Measurements from ENCODE around the gene DPAGT1. TPM values are rescaled to one million over a fixed set of nuclear protein-coding genes. Genes with fewer than 3 reads are reported as not detected.

Gene DPAGT1
- total RNA-seq, 1 donor from 2014 or later, result 41.2 TPM

DNA sequence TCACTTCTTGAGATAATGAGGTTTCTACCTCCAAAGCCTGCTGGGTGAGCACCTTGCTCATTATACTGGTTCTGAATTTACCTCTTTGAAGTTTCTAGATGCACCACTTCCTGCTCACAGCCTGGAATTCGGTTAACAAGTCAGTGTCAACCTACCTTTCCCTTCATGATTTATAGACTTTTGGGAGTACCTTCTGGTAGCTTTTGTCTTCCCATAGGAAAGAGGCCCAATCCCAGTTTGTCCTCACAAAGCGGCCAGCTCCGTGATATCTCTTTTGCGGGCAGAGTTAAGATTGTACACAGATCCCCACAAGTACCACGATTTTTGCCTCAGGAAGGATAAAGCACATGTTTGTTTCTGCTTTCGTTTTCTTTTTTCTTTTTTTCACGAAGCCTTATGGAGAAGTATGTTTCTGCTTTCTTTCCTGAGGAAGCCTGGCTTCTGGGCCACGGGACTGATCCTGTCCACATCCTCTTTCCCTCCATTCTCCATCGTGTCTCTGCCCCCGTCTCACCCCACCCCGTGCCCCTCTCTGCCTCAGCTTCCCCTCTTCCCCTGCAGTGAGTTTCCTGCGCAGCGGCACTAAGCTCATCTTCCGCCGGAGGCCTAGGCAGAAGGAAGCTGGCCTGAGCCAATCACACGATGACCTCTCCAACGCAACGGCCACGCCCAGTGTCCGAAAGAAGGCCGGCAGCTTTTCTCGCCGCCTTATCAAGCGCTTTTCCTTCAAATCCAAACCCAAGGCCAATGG, 14.0 kb upstream of the DPAGT1 start:
- H3K27ac Mint-ChIP-seq (ENCODE audit: unreplicated experiment), result no peak overlapping the region
- DNase-seq (ENCODE audit: low spot score), result no peak
- H3K4me1 Mint-ChIP-seq (ENCODE audit: low read depth), result peaks cover 5% of the 10 kb centered on the region
- peaks cover 18% of the 10 kb centered on the region for H3K36me3 Mint-ChIP-seq (ENCODE audit: low read depth)
- no peak overlapping the region for H3K4me3 Mint-ChIP-seq (ENCODE audit: unreplicated experiment)
- H3K9me3 Mint-ChIP-seq (ENCODE audit: low read depth), result no peaks in the 10 kb centered on the region
- TF ChIP-seq, protein P1, sequence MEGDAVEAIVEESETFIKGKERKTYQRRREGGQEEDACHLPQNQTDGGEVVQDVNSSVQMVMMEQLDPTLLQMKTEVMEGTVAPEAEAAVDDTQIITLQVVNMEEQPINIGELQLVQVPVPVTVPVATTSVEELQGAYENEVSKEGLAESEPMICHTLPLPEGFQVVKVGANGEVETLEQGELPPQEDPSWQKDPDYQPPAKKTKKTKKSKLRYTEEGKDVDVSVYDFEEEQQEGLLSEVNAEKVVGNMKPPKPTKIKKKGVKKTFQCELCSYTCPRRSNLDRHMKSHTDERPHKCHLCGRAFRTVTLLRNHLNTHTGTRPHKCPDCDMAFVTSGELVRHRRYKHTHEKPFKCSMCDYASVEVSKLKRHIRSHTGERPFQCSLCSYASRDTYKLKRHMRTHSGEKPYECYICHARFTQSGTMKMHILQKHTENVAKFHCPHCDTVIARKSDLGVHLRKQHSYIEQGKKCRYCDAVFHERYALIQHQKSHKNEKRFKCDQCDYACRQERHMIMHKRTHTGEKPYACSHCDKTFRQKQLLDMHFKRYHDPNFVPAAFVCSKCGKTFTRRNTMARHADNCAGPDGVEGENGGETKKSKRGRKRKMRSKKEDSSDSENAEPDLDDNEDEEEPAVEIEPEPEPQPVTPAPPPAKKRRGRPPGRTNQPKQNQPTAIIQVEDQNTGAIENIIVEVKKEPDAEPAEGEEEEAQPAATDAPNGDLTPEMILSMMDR (IDR thresholded peaks at IDR 0.05), result no peak
- no peaks in the 10 kb centered on the region for H3K27me3 Mint-ChIP-seq (ENCODE audit: low read depth)

DNA sequence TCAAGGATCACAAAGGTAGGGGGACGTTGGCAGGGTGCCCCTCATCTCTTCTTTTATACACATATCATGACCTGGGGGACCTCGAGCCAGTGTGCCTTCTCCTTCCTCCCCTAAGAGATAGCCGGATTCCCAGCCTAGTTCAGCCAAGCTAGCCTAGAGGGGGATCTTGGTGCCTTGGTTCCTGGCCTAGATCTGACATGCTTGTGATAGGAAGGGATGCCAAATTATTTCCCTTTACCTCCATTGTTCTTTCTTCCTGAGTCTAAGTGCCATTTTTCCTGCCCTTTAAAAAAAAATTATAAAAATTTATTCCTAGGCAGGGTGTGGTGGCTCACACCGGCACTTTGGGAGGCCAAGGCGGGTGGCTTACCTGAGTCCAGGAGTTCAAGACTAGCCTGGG, 12.7 kb upstream of the DPAGT1 start:
- no peaks in the 10 kb centered on the region for H3K27me3 Mint-ChIP-seq (ENCODE audit: low read depth)
- peaks cover 18% of the 10 kb centered on the region for H3K36me3 Mint-ChIP-seq (ENCODE audit: low read depth)
- no peak for DNase-seq (ENCODE audit: low spot score)
- no peak overlapping the region for H3K4me3 Mint-ChIP-seq (ENCODE audit: unreplicated experiment)
- peaks cover 4% of the 10 kb centered on the region for H3K4me1 Mint-ChIP-seq (ENCODE audit: low read depth)
- H3K27ac Mint-ChIP-seq (ENCODE audit: unreplicated experiment), result no peak overlapping the region
- TF ChIP-seq, protein P1 (IDR thresholded peaks at IDR 0.05), result no peak
- no peaks in the 10 kb centered on the region for H3K9me3 Mint-ChIP-seq (ENCODE audit: low read depth)

DNA sequence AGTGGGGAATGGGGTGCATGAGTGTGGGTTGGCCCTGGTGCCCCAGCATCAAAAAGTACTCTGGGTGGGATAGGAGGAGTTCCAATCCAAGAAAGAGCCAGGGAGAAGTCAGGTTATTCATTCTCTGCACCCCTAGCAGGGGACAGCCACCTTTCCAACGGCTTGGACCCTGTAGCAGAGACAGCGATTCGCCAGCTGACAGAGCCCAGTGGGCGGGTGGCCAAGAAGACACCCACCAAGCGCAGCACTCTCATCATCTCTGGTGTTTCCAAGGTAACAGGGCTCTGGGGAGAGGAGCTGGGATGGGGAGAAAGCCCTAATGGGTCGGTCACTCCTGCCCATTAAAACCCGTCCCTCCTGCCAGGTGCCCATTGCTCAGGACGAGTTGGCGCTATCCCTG, 12.1 kb upstream of the DPAGT1 start:
- Mint-ChIP-seq H3K27ac (ENCODE audit: unreplicated experiment) (no peak overlapping the region), H3K27me3 (ENCODE audit: low read depth) (no peaks in the 10 kb centered on the region), H3K9me3 (ENCODE audit: low read depth) (no peaks in the 10 kb centered on the region), H3K4me1 (ENCODE audit: low read depth) (peaks cover 10% of the 10 kb centered on the region), H3K4me3 (ENCODE audit: unreplicated experiment) (no peak overlapping the region), H3K36me3 (ENCODE audit: low read depth) (peaks cover 18% of the 10 kb centered on the region)
- DNase-seq (ENCODE audit: low spot score), result no peak
- TF ChIP-seq, protein P1 (IDR thresholded peaks at IDR 0.05), result no peak

DNA sequence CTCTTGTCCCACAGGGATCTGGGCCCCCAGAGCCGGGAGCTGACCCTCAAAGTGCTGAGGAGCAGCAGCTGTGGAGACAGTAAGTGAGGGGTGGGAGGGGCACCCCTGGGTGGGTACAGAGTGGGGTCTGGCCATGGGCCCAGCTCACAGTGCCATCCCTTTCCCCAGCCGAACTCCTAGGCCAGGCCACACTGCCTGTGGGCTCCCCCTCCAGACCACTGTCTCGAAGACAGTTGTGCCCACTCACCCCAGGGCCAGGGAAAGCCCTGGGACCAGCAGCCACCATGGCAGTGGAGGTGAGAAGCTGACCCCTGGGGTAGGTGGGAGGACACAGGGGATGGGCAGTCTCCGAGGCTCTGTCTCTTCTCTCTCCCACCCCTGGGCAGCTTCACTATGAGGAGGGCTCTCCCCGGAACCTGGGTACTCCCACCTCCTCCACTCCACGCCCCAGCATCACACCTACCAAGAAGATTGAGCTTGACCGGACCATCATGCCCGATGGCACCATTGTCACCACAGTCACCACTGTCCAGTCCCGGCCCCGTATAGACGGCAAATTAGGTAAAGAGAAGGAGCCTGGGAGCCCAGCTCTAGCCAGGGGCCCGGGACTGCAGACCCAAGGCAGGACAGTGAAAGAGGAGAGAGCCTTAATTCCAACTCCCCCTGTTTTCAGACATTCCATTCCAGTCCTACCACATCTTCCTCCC, 10.8 kb upstream of the DPAGT1 start:
- no peak for DNase-seq (ENCODE audit: low spot score)

DNA sequence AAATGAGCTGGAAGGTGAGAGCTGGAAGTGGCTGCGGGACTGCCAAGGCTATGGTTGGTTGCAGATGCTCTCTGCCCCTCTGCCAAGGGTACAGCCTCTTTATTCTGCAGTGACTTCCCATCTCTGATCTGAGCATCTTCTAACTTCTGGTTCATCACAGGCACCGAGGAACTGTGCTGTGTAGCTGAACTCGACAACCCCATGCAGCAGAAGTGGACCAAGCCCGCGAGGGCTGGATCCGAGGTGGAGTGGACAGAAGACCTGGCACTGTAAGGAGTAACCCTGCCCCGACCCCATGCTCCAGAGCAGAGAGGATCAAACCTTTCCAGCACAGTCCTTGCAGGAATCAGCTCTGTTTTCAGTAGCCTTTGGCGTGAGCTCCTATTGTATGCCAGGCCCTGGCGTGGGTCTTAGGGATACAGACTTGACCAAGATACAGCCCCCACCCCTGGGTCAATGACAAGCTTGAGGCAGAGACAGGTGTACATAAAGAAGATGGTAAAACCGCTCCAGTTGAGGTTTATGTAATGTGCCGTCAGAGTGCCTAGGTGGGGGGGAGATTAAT, 9.8 kb upstream of the DPAGT1 start:
- TF ChIP-seq, protein P1 (IDR thresholded peaks at IDR 0.05), result no peak
- Mint-ChIP-seq H3K4me3 (ENCODE audit: unreplicated experiment) (no peak overlapping the region), H3K27me3 (ENCODE audit: low read depth) (no peaks in the 10 kb centered on the region), H3K36me3 (ENCODE audit: low read depth) (peaks cover 17% of the 10 kb centered on the region), H3K4me1 (ENCODE audit: low read depth) (peaks cover 23% of the 10 kb centered on the region), H3K27ac (ENCODE audit: unreplicated experiment) (no peak overlapping the region), H3K9me3 (ENCODE audit: low read depth) (no peaks in the 10 kb centered on the region)
- no peak for DNase-seq (ENCODE audit: low spot score)

More for the DNA sequence above, 10.8 kb upstream of the DPAGT1 start:
- Mint-ChIP-seq H3K4me1 (ENCODE audit: low read depth) (peaks cover 18% of the 10 kb centered on the region), H3K36me3 (ENCODE audit: low read depth) (peaks cover 18% of the 10 kb centered on the region), H3K9me3 (ENCODE audit: low read depth) (no peaks in the 10 kb centered on the region), H3K27ac (ENCODE audit: unreplicated experiment) (no peak overlapping the region), H3K4me3 (ENCODE audit: unreplicated experiment) (no peak overlapping the region), H3K27me3 (ENCODE audit: low read depth) (no peaks in the 10 kb centered on the region)
- TF ChIP-seq, protein P1 (IDR thresholded peaks at IDR 0.05), result no peak
